Right hindlimb (tissue), 1 donor: Measurements from ENCODE around the gene PMPCA.
A peak's percentile ranks its signal among the peaks of the same experiment; 100 is the strongest.

ENCODE experiments used
- DNase-seq: peaks from one replicate; pipeline ENCODE4 v3.0.0-alpha.2; 2018

PMPCA gene

DNA sequence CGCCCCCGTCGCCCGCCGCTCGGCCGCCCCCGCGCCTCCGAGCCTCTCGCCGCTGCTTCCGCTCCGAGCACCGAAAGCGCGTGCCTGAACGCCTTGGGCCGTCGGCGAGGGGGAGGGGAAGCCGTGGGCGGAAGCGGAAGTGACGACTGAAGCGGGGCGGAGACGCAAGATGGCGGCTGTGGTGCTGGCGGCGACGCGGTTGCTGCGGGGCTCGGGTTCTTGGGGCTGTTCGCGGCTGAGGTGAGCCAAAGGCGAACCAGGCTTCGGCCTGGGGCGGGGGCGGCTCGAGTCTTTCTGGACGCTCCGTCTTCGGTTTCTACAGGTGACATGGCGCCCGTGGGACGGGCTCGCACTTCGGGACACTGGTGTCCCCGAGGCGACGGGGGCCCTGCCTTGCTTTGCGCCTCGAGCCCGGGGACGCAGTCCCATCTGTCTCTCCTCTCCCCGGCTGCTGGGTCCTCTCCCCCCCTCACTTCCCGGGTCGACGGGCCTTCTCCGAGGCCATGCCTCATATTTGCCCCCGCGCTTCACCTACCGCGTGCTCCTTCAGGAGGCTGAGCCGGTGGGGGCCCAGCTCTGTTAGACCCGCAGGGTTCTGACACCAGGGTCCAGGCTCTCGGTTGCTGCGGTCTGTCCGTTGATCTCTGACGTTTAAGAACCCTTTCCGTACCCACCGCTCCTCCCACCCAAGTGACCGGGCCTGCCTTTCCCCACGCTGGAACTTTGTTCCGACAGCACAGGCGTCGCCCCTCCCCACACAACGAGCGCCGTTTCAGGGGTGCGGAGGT lies at the start of gene PMPCA, which contains the start of gene ENTR1:
Gene PMPCA (plus strand): TSS at position 159 of the 788 bp plus-strand sequence. CDS start 11 bp downstream, at position 170.
Gene ENTR1 (minus strand): TSS at position 115 of the 788 bp plus-strand sequence. CDS start 217 bp downstream, outside the sequence.
- DNase-seq: peak; percentile 94

DNA sequence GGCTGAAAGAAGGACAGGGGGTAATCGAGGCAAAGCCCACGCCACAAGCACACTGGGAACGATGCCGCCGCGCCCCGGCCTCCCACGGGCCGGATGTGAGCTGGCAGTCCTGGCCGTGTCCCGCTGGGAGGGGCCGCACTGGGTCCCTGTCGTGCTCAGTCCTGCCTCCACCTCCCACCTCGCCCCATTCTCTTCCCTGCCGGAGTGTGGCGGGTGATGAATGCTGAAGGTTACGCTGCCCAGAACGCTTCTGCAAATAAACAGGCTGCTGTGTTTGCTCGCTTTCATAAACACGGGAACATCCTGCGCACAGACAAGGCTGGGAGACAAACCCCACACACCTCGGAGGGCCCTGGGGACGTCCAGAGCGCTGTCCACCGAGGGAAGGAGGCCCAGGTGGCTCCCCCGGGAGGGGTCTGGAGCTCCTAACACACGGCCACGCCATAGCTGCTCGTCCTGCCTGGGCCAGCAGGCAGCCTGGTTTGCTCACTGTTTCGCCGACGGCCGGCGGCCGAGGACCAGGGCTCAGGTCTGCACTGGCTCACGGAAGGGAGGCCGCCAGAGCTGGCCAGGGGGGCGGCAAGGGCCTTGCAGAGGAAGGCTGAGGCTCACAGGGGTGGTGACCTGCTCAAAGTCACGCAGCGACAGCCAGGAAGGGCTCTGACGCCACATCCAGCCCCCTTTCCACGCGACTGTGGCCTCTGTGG lies 49.3 kb upstream of the PMPCA start:
- no peak for DNase-seq

GRCh38 chr9:136361754-136362449 lies 48.6 kb upstream of the PMPCA start:
- no peak for DNase-seq

DNA sequence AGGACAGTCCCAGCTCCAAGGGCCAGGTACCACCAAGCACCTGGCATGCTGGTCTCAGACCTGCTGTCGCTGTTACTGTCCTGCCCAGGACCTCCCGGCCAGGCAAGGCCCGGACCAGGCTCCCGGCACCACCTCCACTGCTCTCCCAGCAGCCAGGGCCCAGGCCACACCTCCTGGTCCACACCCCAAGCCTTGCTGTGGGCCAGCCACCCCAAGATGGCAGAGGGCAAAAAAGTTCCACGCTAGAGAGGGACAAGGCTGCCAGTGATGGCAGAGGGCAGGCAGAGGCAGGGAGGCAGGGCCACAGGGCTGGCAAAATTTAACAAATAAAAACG lies 48.0 kb upstream of the PMPCA start:
- DNase-seq: no peak

GRCh38 chr9:136363106-136363948 lies 47.1 kb upstream of the PMPCA start, which contains the start of gene DNLZ:
DNLZ (minus strand) TSS chr9:136363744; CDS start chr9:136363714, 30 bp downstream.
- peak; percentile 96 for DNase-seq

GRCh38 chr9:136363949-136364748 lies 46.3 kb upstream of the PMPCA start:
- peak; percentile 33 for DNase-seq

GRCh38 chr9:136364942-136365774 lies 45.3 kb upstream of the PMPCA start:
- no peak for DNase-seq

GRCh38 chr9:136365775-136366222 lies 44.7 kb upstream of the PMPCA start:
- DNase-seq: no peak

GRCh38 chr9:136366826-136367225 lies 43.6 kb upstream of the PMPCA start:
- DNase-seq: no peak

DNA sequence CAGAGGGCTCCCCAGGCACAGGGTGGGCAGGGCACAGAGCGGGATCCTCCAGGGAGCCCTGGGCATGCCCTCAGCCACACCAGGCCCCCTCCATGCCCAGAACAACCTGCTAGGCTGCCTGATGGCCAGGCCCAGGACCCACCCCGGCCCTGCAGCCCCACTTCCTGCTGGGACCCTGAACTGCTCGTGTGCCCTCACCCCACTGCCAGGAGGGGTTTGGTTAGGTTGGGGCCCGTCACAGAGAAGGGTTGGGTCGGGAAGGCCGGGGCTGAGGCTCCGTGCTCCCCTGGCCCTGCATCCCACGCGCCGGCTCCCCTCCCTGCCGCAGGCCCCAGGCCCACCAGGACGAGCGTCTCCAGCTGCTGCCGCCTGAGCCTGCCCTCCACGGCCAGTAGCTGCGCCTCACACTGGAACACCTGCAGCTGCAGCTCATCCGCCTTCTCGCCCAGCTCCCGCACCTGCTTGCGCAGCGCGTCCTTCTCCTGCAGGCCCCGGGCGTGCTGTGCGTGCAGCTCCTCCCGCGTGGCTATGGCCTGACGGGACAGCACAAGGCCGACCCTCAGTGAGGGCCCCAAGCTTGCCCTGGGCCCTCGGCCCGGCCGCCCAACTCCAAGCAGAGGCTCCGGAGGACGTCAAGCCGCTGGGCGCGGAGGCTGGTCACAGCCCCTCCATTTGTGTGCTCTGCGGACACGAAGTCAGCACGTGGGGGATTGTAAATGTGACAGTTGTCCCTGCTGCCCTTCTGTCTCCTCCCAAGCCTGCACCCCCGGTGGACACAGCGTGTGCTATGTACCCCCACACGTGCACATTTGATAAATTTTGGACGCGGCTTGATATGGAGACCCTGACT lies 42.9 kb upstream of the PMPCA start:
- no peak for DNase-seq

DNA sequence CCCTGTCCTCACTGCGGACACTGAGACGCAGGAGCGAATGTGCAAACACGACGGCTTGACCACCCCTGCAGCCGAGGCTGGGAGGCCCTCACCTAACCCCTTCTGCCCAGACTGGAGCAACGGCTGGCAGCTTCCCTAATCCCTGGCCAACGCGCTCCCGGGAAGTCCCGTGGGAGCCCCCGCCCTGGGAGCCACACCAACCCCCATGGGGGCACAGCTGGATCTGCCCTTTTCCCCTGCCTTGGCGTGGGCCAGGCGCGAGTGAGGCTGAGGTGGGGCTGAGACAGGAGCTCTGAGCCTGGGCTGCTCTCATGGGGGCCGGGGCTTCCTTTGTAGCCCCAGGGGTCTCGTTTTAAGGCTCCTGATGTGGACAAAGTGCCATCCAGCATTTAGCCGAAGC lies 42.3 kb upstream of the PMPCA start:
- DNase-seq: no peak

GRCh38 chr9:136370037-136370436 lies 40.4 kb upstream of the PMPCA start:
- DNase-seq: no peak

GRCh38 chr9:136370687-136371532 lies 39.5 kb upstream of the PMPCA start:
- DNase-seq: no peak

DNA sequence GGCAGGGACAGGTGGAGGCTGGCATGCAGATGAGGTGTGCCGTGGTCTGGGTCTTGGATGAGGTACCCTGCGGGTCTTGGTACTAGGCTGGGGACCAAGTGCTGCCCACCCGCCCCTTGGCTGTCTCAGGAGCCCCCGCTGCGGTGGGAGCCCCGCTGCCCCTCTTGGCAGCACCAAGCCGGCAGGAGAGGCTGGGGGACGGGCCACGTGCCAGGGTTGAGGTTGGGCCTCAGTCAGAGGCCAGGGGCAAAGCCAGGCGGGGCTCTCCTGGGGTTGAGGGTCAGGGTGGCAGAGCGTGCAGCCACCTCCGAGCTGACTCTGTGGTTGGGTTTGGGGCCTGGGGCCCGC lies 39.0 kb upstream of the PMPCA start:
- no peak for DNase-seq

- no peak for DNase-seq
Measured at GRCh38 chr9:136372006-136372405, 38.5 kb upstream of the PMPCA start.

DNA sequence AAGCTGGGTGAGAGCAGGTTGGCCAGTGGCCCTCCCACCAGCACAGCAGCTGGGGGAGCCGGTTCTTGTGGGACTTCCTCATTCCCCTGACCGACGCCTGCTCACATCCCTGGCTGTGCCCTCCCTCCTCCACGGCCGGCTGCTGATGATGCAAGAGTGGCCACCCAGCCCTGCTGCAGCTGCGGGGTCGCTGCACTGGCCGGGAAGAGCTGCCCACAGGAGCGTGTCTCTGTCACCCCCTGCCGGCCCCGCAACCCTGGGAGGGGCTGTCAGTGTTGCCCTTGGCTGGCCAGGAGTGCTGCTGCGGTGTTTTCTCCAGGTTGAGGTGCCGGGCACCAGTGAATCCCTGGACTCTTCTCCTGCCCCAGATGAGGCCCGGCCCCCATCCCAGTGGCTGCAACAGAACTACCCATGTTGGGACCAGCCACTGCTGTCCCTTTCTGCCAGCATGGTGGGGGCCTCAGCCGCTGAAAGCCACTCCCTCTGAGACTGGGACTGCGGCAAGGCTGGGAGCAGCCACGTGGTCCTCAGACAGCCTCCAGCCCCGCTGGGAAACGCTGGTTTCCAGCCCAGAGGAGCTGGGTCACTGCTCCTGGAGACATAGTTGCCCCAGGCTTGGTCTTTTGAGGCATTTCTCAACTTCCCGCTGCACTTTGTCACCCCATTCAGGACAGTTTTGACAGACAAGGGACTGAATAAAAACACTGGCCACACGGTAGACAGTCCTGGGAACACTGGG lies 37.7 kb upstream of the PMPCA start:
- peak; percentile 72 for DNase-seq

GRCh38 chr9:136373300-136374182 lies 36.9 kb upstream of the PMPCA start, which contains the start of gene CARD9:
CARD9 (minus strand) TSS chr9:136373669; CDS start chr9:136372078, 1,591 bp downstream.
- no peak for DNase-seq
